ENCODE measurements around the gene RTN1.

GRCh38 chr14:59919570-59920377 is 49.2 kb upstream of the RTN1 start, which contains the start of gene LRRC9:
- TF ChIP-seq CTCF (IDR thresholded peaks at IDR 0.05; ENCODE audit: low read depth, low read length) (no peak), MYC (IDR thresholded peaks at IDR 0.05; ENCODE audit: low read depth, low read length) (no peak), MAX (IDR thresholded peaks at IDR 0.05; ENCODE audit: low read depth, low read length) (no peak)

Data from NB4 (cell line).